GM19324 (cell line): Measurements from ENCODE around the gene ADAMTS9.

ENCODE experiments used
- ATAC-seq: cut with Tn5 transposase; IDR thresholded peaks from one replicate; pipeline ENCODE4 v1.9.1; 2021; ENCODE audit warnings: mild to moderate bottlenecking, moderate library complexity; ENCODE audit not compliant: unreplicated experiment, low FRiP score

ADAMTS9 gene

GRCh38 chr3:64685800-64686445 lies 1.9 kb downstream of the ADAMTS9 start:
- ATAC-seq, result no peak

GRCh38 chr3:64685331-64685799 lies 2.4 kb downstream of the ADAMTS9 start:
- no peak for ATAC-seq

DNA sequence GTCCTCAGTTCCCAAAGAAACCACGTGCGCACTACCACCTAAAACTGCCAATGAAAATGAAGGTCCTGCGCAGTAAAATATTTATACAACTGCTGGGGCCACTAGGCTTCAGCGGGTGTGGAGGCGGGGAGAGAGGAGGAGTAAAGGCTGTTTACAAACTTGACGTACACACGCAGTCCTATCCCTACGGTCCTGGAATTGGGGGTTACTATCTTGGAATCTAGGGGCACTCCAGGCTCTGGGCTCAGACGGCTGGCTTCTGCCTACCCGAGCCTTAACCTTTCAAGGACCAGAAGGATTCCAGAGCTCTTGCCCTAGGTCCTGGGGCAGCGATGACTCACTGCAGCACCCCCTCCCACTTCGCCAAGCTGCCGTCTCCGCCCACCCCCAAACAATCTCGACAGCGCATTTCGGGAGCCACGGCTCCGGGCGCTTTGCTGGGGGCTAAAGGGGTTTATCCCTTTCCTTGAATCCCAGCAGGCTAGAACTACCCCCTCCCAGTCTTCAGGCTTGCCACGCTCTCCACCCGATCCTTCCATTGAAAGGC lies 3.0 kb downstream of the ADAMTS9 start:
- ATAC-seq, result no peak

DNA sequence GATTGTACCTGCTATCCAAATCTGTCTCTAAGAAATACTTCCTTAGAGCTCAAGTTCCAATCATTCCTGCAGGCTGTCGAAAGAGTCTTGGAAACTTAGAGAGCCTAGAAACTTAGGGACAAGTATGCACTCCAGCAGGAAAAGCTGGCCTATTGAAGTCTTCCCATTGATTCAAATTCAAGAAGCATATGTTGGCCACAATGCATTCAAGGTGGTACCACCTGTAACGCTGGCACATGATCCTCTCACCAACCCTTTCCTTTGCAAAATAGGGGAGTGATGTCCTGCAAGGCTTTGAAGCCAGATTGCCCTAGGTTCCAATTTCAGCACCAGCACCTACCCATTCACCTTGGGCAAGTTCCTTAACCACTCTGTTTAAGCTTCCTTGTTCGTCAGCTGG lies 6.0 kb downstream of the ADAMTS9 start:
- ATAC-seq, result no peak

GRCh38 chr3:64681015-64681414 lies 6.8 kb downstream of the ADAMTS9 start:
- ATAC-seq, result no peak

- no peak for ATAC-seq
Observed at GRCh38 chr3:64680334-64680733, 7.5 kb downstream of the ADAMTS9 start.

GRCh38 chr3:64677961-64678716 lies 9.7 kb downstream of the ADAMTS9 start:
- ATAC-seq, result no peak

- no peak for ATAC-seq
Observed at GRCh38 chr3:64676831-64677230, 11.0 kb downstream of the ADAMTS9 start.

DNA sequence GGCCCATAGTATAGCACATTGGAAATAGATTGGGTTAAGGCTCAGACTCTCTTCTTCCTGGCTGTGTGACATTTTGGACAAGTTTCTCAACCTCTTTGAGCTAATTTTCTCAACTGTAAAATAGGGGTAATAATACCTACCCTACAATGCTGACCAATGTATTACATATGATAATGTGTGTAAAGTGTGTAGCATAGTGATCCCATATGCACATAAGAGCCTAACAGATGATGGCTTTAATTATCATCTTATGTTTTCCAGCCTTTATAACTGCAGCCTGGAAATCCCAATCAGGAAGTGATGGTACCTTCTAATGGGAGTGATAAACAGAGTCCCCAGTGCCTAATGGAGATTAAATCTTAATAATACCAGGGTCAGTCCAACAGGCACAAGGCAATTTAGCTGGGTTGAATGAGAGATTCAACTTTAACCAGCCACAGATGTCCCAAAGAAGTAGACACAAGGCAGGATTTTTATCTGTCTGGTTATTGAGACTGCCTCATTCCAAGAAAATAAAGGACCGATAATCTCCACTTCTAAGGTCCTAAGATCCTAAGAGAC lies 12.0 kb downstream of the ADAMTS9 start:
- ATAC-seq, result no peak

- no peak for ATAC-seq
Observed at GRCh38 chr3:64674591-64675076, 13.2 kb downstream of the ADAMTS9 start.

DNA sequence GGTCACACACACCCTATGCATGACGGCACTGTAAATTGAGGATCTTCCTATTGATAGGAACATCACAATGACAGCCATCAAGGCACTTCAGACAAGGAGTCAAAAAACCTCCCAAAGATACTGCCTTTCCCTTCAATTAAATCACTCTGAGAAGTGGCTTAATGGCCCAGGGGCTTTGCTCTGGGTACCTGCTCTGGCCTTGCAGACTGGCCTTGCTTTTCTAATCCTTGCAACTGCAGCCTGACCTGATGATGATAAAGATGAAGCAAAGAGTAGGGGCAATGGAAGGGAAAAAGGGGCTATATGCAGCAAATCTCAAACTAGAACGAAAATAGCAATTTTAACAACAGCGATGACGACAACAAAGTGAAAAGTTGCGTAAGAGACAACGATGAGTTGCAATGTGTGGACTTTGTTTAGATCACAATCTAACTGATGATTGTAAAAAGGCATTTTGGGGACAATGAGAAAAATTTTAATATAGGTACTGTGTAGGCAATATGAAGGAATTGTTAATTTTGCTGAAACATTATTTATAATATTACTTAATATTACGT lies 14.6 kb downstream of the ADAMTS9 start:
- ATAC-seq, result no peak

DNA sequence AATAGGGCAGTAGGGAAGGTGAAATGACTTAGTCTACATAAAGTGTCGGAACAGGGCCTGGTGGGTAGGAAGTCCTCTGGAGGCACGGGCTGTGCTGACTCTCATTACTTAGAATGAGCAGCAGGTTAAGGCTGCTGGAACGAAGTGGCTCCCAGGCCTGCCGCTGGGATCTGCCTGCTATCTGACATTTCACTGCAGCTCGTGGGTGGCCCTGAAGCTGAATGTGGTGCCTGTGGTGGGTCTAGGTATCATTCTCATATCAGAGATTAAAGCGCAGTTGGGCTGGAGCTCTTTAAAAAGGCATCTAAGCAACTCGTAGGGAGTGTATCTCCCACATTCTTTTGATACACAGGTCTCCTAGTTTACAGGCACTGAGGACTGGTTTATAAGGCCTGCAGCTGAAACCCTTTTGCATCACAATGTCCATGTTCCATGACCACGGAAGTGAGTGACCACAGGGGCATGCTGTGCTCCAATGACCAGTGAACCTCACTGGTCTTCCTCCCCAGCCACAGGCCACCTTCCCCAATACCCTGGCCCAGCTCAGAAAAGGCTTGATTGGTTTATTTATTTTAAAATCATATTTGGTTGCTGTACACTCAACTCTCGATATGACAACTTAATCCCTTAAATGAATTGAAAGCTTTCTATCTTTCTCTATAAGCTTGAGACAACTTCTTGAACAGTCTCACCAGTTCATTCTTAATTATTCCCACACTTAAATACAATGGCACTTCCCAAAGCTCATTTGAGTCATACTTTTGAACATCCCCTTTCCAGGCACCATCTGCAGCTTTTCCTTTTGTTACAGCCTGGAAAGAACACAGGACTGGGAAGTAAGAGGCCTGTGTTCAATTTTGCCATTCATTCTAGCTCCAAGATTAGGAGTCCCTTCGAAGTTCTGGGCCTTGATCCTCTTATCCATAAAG lies 19.0 kb downstream of the ADAMTS9 start:
- ATAC-seq, result no peak

GRCh38 chr3:64667887-64668581 lies 19.8 kb downstream of the ADAMTS9 start:
- ATAC-seq, result no peak

GRCh38 chr3:64667138-64667537 lies 20.7 kb downstream of the ADAMTS9 start:
- no peak for ATAC-seq

DNA sequence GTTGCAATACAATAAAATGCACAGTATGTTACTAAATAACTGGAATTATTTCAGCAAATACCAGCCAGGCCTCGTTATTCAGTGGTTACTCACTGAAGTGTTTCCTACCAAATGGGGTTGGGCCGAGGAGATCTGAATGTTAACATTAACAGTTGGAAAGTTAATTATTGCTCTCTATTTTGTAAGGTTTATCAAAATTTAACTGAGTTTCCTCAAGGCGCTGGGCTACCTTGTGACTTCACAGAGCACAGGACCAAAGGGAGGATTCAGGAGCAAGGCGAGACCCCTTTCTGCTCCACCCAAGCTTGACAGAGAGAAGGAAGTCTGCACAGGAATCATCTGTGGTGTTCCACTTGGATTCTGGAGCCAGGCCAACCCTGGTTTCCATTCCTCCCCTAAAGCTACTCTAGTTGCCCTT lies 21.6 kb downstream of the ADAMTS9 start:
- ATAC-seq, result no peak

DNA sequence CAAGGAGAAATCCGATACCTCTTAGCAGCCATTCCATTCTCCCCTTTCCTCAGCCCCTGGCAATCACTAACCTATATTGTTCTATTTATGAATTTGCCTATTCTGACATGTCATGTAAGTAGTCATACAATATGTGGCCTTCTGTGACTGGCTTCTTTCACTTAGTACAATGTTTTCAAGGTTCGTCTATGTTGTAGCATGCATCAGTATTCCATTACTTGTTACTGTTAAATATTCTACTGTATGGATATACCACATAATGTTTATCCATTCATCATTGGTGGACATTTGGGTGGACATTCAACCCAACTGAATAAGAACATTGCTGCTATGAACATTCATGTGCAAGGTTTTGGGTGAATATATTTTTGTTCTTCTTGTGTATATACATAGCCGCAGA lies 23.4 kb downstream of the ADAMTS9 start:
- no peak for ATAC-seq

- ATAC-seq, result no peak
Observed at GRCh38 chr3:64659617-64659978, 28.2 kb downstream of the ADAMTS9 start.

DNA sequence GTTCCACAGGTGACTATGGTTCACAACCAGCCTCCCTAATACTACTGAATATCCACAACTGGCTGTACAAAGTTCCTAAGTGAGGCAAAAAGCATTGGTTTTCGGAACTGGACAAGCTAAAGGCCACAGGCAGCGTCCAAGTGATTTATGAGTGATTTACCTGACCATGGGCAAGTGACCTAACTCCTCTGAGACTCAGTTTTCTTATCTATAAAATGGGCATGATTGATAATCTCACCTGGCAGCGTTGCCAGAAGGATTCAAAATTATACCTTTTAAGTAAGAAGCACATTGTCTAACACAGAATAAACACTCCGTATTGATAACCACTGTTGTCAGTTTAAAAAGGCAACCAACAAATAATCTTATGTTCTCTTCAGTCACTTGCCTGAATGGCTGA lies 29.8 kb downstream of the ADAMTS9 start:
- no peak for ATAC-seq

- no peak for ATAC-seq
Observed at GRCh38 chr3:64656544-64656943, 31.3 kb downstream of the ADAMTS9 start.
